ENCODE measurements around the gene LIMA1. TPM values are rescaled to one million over a fixed set of nuclear protein-coding genes. Genes with fewer than 3 reads are reported as not detected.
A peak's percentile ranks its signal among the peaks of the same experiment; 100 is the strongest.
"Not testable (repeated sequence)": the region's sequence is repeated elsewhere in the genome, so short reads cannot be mapped to it uniquely, and the experiment has no call there.

Gene LIMA1
- total RNA-seq, 3 donors from 2014 or later = 155 to 364 (median 249) TPM

GRCh38 chr12:50322206-50322605, 38.9 kb upstream of the LIMA1 start:
- Histone ChIP-seq H3K9me3 (no peaks in the 10 kb centered on the region), H3K36me3 (ENCODE audit: low read depth) (no peaks in the 10 kb centered on the region), H3K4me3 (no peak overlapping the region), H3K4me1 (ENCODE audit: low read depth) (peaks cover 6% of the 10 kb centered on the region)
- DNase-seq (no peak), ATAC-seq (peak; percentile 45)
- TF ChIP-seq, protein P1, sequence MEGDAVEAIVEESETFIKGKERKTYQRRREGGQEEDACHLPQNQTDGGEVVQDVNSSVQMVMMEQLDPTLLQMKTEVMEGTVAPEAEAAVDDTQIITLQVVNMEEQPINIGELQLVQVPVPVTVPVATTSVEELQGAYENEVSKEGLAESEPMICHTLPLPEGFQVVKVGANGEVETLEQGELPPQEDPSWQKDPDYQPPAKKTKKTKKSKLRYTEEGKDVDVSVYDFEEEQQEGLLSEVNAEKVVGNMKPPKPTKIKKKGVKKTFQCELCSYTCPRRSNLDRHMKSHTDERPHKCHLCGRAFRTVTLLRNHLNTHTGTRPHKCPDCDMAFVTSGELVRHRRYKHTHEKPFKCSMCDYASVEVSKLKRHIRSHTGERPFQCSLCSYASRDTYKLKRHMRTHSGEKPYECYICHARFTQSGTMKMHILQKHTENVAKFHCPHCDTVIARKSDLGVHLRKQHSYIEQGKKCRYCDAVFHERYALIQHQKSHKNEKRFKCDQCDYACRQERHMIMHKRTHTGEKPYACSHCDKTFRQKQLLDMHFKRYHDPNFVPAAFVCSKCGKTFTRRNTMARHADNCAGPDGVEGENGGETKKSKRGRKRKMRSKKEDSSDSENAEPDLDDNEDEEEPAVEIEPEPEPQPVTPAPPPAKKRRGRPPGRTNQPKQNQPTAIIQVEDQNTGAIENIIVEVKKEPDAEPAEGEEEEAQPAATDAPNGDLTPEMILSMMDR (IDR thresholded peaks at IDR 0.05) = no peak
- intact Hi-C loops (cut with DNase I, micrococcal nuclease) = no loop called here

DNA sequence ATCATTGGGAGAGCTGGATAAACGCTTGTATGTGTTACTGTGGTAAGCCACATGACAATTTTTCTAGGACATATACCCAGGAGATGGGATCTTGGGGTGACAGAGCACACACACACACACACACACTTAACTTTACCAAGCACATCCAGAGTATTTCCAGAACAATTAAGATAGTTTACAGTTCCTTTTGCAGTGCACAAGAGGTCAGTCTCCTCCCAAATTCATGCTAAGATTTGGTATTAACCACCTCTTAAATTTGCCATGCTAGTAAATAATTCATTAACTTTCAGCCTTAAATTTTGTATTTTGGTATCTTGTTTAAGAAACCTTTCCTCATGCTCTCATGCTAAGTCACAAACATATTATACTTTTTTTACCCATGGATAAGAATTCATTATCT, 33.9 kb upstream of the LIMA1 start:
- no peak for ATAC-seq
- intact Hi-C loops (cut with DNase I, micrococcal nuclease) = no loop called here
- no peak for DNase-seq
- Histone ChIP-seq H3K4me1 (ENCODE audit: low read depth) (no peaks in the 10 kb centered on the region), H3K9me3 (no peaks in the 10 kb centered on the region), H3K36me3 (ENCODE audit: low read depth) (no peaks in the 10 kb centered on the region), H3K4me3 (no peak overlapping the region)
- TF ChIP-seq, protein P1 (IDR thresholded peaks at IDR 0.05) = no peak

DNA sequence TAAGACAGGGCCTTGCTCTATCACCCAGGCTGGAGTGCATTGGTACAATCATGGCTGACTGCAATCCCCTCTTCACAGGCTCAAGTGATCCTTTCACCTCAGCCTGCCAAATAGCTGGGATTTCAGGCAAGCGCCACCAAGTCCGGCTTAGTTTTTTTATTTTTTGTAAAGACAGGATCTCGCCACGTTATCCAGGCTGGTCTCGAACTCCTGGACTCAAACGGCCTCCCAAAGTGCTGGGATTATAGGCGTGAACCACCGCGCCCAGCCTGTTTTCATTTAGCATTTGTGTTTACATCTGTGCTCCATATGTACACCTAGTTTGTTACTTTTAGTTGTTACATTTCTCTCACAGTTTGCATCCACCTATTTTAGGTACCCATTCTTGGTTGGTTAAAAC, 32.5 kb upstream of the LIMA1 start:
- intact Hi-C loops (cut with DNase I, micrococcal nuclease) = no loop called here
- no peaks in the 10 kb centered on the region for H3K36me3 ChIP-seq (ENCODE audit: low read depth)
- ATAC-seq = no peak

GRCh38 chr12:50314636-50315312, 31.5 kb upstream of the LIMA1 start:
- H3K4me1 ChIP-seq (ENCODE audit: low read depth) = no peaks in the 10 kb centered on the region
- no peak for DNase-seq
- H3K4me3 ChIP-seq = no peak overlapping the region
- TF ChIP-seq, protein P1 (IDR thresholded peaks at IDR 0.05) = no peak
- no peaks in the 10 kb centered on the region for H3K9me3 ChIP-seq
- intact Hi-C loops (cut with DNase I, micrococcal nuclease) = no loop called here
- no peaks in the 10 kb centered on the region for H3K36me3 ChIP-seq (ENCODE audit: low read depth)
- ATAC-seq = peak; percentile 46

More for the DNA sequence above, 32.5 kb upstream of the LIMA1 start:
- no peak overlapping the region for H3K4me3 ChIP-seq
- no peaks in the 10 kb centered on the region for H3K4me1 ChIP-seq (ENCODE audit: low read depth)
- H3K9me3 ChIP-seq = no peaks in the 10 kb centered on the region
- no peak for DNase-seq
- TF ChIP-seq, protein P1 (IDR thresholded peaks at IDR 0.05) = no peak

- ATAC-seq; intact Hi-C loops (cut with DNase I, micrococcal nuclease); H3K4me1 ChIP-seq (ENCODE audit: low read depth); H3K4me3 ChIP-seq; H3K36me3 ChIP-seq (ENCODE audit: low read depth); DNase-seq; H3K9me3 ChIP-seq: not testable (repeated sequence)
Observed at GRCh38 chr12:50313971-50314370, 30.7 kb upstream of the LIMA1 start.

DNA sequence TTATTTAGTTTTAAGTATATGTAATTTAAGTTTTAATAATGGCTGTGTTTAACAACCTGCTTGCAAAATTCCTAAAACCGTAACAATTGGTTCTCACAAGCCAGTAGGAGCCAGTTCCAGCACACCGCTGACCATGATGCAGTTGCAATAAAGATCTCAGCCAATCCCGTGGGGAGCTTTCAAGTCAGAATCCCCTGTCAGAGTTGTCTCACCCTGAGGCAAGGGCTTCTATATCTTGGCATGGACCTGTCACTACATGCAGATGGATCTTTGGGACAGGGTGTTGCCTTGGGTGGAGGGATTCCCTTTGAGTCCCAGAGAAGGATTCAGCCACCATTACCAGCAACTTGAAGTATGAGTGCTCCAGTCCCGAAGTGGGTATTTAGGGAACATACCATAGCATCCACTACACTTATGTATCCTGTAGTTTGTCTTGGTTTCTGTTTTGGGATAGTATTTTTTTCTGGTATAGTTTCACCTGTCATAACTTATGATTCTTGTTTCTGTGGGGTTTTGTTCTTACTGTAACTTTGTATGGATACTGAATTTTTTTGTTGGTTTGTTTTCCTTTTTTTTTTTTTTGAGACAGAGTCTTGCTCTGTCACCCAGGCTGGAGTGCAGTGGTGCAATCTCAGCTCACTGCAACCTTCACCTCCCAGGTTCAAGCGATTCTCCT, 30.1 kb upstream of the LIMA1 start:
- Histone ChIP-seq H3K9me3 (no peaks in the 10 kb centered on the region), H3K4me1 (ENCODE audit: low read depth) (no peaks in the 10 kb centered on the region), H3K36me3 (ENCODE audit: low read depth) (no peaks in the 10 kb centered on the region), H3K4me3 (no peak overlapping the region)
- TF ChIP-seq, protein P1 (IDR thresholded peaks at IDR 0.05) = no peak
- DNase-seq = no peak
- ATAC-seq = no peak
- intact Hi-C loops (cut with DNase I, micrococcal nuclease) = no loop called here

DNA sequence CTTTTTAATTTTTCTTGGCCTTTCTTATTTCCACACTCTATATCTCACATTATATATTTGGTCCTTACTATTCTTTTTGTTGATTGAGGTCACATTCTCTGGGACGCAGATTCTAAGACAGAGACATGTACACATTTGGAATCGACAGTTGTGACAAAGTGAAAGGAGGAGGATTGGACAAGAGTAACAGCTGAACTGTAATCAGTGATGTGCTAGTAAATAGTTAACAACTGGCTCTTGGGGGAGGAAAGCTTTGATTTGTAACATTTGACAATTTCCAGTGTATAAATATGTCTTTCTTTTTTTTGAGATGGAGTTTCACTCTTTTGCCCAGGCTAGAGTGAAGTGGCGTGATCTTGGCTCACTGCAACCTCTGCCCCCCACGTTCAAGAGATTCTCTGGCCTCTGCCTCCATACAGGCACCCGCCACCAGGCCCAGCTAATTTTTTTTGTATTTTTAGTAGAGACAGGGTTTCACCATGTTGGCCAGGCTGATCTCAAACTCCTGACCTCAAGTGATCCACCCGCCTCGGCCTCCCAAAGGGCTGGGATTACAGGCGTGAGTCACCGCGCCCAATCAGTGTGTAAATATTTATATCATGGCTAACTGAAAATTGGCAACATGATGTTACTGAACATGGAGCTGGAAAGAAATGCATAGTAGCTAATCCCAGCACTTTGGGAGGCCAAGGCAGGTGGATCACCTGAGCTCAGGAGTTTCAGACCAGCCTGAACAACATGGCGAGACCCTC, 28.7 kb upstream of the LIMA1 start:
- H3K9me3 ChIP-seq; H3K36me3 ChIP-seq (ENCODE audit: low read depth); intact Hi-C loops (cut with DNase I, micrococcal nuclease); H3K4me1 ChIP-seq (ENCODE audit: low read depth); H3K4me3 ChIP-seq: not testable (repeated sequence)
- ATAC-seq (peak; percentile 89), DNase-seq (peak; percentile 62 to 68 (median 64))

All from mucosa of descending colon (tissue), 3 donors.